DOHH2 (cell line): ENCODE measurements around the gene MPND.

Experiments used
- EZH2phosphoT487 ChIP-seq: fragments of 200-600 bp; sonication (generic); IDR thresholded peaks from 2 replicates; pipeline ENCODE4 v1.6.1; 2017; ENCODE audit warnings: borderline replicate concordance, mild to moderate bottlenecking, antibody characterized with exemption, low read length, moderate library complexity, mixed read lengths
- TF ChIP-seq, protein P1 (sequence below): fragments of 200-600 bp; sonication (generic); IDR thresholded peaks from one replicate; pipeline ENCODE4 v1.5.1; 2014; ENCODE audit warnings: antibody characterized with exemption, mild to moderate bottlenecking, low read depth, low read length; ENCODE audit not compliant: poor library complexity, severe bottlenecking

GRCh38 chr19:4391306-4391693 is 47.9 kb downstream of the MPND start:
- TF ChIP-seq, protein P1, sequence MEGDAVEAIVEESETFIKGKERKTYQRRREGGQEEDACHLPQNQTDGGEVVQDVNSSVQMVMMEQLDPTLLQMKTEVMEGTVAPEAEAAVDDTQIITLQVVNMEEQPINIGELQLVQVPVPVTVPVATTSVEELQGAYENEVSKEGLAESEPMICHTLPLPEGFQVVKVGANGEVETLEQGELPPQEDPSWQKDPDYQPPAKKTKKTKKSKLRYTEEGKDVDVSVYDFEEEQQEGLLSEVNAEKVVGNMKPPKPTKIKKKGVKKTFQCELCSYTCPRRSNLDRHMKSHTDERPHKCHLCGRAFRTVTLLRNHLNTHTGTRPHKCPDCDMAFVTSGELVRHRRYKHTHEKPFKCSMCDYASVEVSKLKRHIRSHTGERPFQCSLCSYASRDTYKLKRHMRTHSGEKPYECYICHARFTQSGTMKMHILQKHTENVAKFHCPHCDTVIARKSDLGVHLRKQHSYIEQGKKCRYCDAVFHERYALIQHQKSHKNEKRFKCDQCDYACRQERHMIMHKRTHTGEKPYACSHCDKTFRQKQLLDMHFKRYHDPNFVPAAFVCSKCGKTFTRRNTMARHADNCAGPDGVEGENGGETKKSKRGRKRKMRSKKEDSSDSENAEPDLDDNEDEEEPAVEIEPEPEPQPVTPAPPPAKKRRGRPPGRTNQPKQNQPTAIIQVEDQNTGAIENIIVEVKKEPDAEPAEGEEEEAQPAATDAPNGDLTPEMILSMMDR, result no peak
- TF ChIP-seq EZH2phosphoT487, result no peak
